ENCODE results near the gene SNRPD3.
"Not testable (repeated sequence)": the region's sequence is repeated elsewhere in the genome, so short reads cannot be mapped to it uniquely, and the experiment has no call there.

The SNRPD3 gene

DNA sequence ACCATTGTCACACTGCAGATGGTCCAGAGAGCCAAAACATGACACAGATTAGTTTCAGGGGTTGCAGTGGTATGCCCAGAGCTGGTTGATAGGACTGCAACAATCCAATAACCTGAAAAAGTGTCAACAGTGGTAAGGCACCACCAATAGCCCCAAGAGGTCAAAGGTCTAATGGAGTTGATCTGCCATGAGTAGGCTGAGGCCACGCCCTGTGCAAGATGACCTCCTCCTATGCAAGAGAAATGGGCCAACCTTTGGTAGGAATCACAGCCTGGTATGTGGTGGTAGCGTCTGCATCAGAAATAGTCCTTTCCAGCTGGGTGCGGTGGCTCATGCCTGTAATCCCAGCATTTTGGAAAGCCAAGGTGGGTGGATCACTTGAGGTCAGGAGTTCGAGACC lies 20.5 kb upstream of the SNRPD3 start:
- no peak for DNase-seq

GRCh38 chr22:24536089-24536488 lies 19.7 kb upstream of the SNRPD3 start:
- no peak for DNase-seq

DNA sequence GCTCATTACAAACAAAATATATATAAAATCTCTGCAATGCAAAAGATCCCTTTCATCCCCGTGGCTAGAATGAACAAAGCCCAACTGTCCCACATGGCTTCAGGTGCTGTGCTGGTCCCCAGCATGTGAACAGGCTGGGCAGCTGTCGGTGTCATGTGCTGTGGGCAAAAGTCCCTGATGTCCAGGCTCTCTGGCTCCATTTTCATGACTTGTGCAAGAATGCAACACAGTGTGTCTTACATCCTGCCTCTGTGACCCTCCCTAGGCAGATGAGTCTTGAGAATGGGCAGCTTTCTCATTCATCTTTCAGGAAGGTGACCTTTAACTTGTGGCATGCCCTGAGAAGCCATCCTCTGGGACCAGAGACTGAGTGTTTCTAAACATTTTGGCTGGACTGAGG lies 15.3 kb upstream of the SNRPD3 start:
- DNase-seq, result no peak

GRCh38 chr22:24541681-24542515 lies 13.9 kb upstream of the SNRPD3 start:
- DNase-seq, result peak in 1 of 4 experiments; percentile 16

GRCh38 chr22:24542641-24543040 lies 13.2 kb upstream of the SNRPD3 start:
- DNase-seq, result peak in 2 of 4 experiments; percentile 14 to 24

GRCh38 chr22:24543185-24543601 lies 12.6 kb upstream of the SNRPD3 start:
- no peak for DNase-seq

- DNase-seq, result no peak
Observed at GRCh38 chr22:24543679-24544243, 12.0 kb upstream of the SNRPD3 start.

- no peak for DNase-seq
Observed at GRCh38 chr22:24548812-24549211, 7.0 kb upstream of the SNRPD3 start.

GRCh38 chr22:24550028-24550901 lies 5.5 kb upstream of the SNRPD3 start:
- peak; percentile 75 to 85 (median 78) for DNase-seq

DNA sequence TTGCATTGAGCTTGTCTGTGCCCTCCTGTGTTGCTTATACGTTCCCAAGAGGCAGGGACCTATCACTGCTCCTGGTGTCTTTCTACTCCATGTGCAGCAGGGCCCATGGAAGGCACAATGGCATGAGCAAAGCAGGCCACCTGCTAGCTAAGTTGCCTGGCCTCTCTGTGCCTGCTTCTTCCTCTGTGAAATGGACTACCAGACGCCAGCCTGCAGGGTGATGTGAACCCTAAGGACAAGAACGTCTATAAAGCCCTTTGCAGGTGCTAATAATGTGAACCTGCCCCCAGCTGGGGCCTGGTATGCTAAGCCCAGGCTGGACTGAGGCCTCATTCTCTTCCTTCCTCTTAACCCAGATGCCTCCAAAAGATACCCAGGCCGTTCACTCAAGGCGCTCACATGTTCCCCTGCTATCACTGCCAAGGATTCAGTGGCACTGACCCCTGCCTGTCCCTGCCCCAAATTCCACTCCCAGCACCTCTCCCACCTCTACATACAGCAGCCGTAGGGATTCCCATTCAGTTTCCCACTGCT lies 4.8 kb upstream of the SNRPD3 start:
- no peak for DNase-seq

- DNase-seq, result not testable (repeated sequence)
Observed at GRCh38 chr22:24552503-24553286, 3.1 kb upstream of the SNRPD3 start.

- no peak for DNase-seq
Observed at GRCh38 chr22:24553597-24554312, 2.0 kb upstream of the SNRPD3 start.

GRCh38 chr22:24554313-24555164 lies 1.3 kb upstream of the SNRPD3 start, which contains the start of gene GUCD1:
TSS of gene GUCD1 (minus strand) at chr22:24555138. CDS start at chr22:24554991, 147 bp downstream.
- peak; percentile 54 to 73 (median 62) for DNase-seq

GRCh38 chr22:24559471-24559870 lies 3.7 kb downstream of the SNRPD3 start:
- no peak for DNase-seq

- no peak for DNase-seq
Observed at GRCh38 chr22:24563246-24563645, 7.4 kb downstream of the SNRPD3 start.

DNA sequence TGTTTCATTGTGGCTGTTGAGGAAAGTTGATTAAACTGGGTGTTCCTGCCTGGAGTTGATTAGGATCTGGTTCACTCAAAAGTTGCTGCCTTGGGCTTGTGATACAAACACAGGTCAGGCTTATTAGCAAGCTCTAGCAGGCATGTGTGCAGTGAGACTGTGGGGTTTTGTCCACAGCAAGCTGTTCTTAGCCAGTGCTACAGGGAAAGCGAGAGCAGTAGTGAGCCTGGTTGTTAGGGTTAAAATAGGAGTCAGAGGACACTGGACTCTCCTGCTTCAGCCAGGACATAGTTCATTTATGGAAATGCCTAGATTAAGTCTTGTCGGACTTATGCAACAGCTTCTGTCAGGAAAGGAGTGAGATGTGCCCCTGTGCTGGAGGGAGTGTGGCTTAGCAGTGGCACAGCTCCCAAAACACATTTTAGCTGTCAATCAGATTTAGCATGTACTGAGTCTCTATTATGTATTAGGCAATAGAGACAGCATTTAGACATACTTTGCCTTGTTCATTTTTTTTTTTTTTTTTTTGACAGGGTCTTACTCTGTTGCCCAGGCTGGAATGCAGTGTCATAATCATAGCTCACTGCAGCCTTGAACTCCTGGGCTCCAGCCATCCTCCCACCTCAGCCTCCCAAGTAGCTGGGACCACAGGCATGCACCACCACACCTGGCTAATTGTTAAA lies 8.7 kb downstream of the SNRPD3 start:
- DNase-seq, result no peak

GRCh38 chr22:24565077-24565476 lies 9.3 kb downstream of the SNRPD3 start:
- DNase-seq, result no peak

DNA sequence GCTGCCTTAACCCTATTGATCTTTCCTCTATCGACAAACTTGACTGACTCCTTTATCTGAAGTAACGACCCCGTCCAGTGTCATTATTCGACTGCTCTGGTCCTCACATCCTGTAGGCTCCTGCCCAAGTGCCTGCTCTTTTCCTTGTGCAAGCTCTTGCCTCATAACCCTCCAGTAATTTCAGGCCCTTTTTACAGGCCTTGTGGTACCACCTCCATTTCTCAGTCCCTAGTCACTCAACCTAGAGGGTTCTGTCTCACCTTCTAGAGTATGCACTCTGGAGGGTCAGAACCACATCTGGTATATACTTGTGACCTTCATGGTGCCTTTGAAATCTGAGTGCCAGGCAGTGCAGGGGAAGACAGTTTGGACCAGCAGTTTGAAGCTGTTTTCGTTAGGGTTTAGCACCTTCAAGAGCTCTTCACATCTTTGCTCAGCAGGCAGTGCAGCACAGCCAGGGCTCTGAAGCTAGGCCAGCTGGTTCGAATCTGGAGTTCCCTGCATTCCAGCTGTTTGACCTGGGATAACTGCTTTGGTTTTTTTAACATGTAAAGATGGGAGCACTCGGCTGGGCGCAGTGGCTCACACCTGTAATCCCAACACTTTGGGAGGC lies 11.2 kb downstream of the SNRPD3 start:
- no peak for DNase-seq

GRCh38 chr22:24567668-24568067 lies 11.9 kb downstream of the SNRPD3 start:
- no peak for DNase-seq

Data from suppressor macrophage (primary cell).